Neutrophil (primary cell): ENCODE results near the gene DIS3L2.

Source experiments
- H3K27ac ChIP-seq: fragments of 200-600 bp; sonication (generic); 2 replicates; pipeline ENCODE4 v1.5.1; 2016; ENCODE audit warnings: mild to moderate bottlenecking, moderate library complexity
- H3K27me3 ChIP-seq: fragments of 200-600 bp; sonication (generic); 2 replicates; pipeline ENCODE4 v1.6.0; 2016; ENCODE audit warnings: mild to moderate bottlenecking
- H3K36me3 ChIP-seq: fragments of 200-600 bp; sonication (generic); 2 replicates; pipeline ENCODE4 v1.5.1; 2017
- H3K4me1 ChIP-seq, 2 experiments: fragments of 200-600 bp in 1 of 2; sonication (generic) in 1 of 2; 1 replicate in 1 of 2; 2 replicates in 1 of 2; pipeline versions ENCODE4 v1.5.1 to v1.6.1; 2013 to 2016; ENCODE audit warnings: low read depth in 1 of 2, low read length in 1 of 2, mild to moderate bottlenecking in 1 of 2, moderate library complexity in 1 of 2; ENCODE audit not compliant: control insufficient read depth in 1 of 2, insufficient read depth in 1 of 2
- H3K4me3 ChIP-seq, 2 experiments: fragments of 200-600 bp in 1 of 2; sonication (generic) in 1 of 2; 1 replicate in 1 of 2; 2 replicates in 1 of 2; pipeline ENCODE4 v1.5.1; 2013 to 2016; ENCODE audit warnings: low read depth in 1 of 2, low read length in 1 of 2, mild to moderate bottlenecking in 1 of 2, moderate library complexity in 1 of 2
- H3K9me3 ChIP-seq: fragments of 200-600 bp; sonication (generic); 2 replicates; pipeline ENCODE4 v1.5.1; 2016
- TF ChIP-seq, protein P1 (sequence below): fragments of 200-600 bp; sonication (generic); IDR thresholded peaks from 2 replicates; pipeline ENCODE4 v1.5.1; 2016; ENCODE audit warnings: antibody characterized with exemption

DIS3L2 gene

GRCh38 chr2:231992888-231993287 lies 31.4 kb downstream of the DIS3L2 start:
- TF ChIP-seq, protein P1, sequence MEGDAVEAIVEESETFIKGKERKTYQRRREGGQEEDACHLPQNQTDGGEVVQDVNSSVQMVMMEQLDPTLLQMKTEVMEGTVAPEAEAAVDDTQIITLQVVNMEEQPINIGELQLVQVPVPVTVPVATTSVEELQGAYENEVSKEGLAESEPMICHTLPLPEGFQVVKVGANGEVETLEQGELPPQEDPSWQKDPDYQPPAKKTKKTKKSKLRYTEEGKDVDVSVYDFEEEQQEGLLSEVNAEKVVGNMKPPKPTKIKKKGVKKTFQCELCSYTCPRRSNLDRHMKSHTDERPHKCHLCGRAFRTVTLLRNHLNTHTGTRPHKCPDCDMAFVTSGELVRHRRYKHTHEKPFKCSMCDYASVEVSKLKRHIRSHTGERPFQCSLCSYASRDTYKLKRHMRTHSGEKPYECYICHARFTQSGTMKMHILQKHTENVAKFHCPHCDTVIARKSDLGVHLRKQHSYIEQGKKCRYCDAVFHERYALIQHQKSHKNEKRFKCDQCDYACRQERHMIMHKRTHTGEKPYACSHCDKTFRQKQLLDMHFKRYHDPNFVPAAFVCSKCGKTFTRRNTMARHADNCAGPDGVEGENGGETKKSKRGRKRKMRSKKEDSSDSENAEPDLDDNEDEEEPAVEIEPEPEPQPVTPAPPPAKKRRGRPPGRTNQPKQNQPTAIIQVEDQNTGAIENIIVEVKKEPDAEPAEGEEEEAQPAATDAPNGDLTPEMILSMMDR = no peak
- Histone ChIP-seq H3K4me3 (no peak overlapping the region), H3K4me1 (no peaks in the 10 kb centered on the region), H3K9me3 (no peaks in the 10 kb centered on the region), H3K27ac (no peak overlapping the region), H3K36me3 (no peaks in the 10 kb centered on the region), H3K27me3 (no peaks in the 10 kb centered on the region)

GRCh38 chr2:231996797-231997540 lies 35.5 kb downstream of the DIS3L2 start:
- H3K27me3 ChIP-seq = no peaks in the 10 kb centered on the region
- no peaks in the 10 kb centered on the region for H3K4me1 ChIP-seq
- TF ChIP-seq, protein P1 = no peak
- H3K4me3 ChIP-seq = no peak overlapping the region
- H3K9me3 ChIP-seq = no peaks in the 10 kb centered on the region
- no peaks in the 10 kb centered on the region for H3K36me3 ChIP-seq
- no peak overlapping the region for H3K27ac ChIP-seq

DNA sequence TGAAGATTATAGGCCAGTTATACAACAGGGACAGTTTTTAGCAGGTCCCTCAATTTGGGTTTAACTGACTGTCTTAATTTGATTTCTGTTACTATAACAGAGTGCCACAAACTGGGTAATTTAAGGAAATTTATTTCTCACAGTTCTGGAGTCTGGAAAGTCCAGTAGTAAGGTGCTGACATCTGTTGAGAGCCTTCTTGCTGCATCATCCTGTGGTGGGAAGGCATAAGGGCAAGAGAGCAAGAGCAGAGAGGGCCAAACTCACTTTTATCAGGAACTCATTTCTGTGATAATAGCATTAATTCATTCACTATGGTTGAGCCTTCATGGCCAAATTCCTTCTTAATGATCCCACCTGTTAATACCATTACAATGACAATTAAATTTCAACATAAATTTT lies 36.5 kb downstream of the DIS3L2 start:
- Histone ChIP-seq H3K36me3 (no peaks in the 10 kb centered on the region), H3K4me3 (no peak overlapping the region), H3K27me3 (no peaks in the 10 kb centered on the region), H3K27ac (no peak overlapping the region), H3K9me3 (no peaks in the 10 kb centered on the region), H3K4me1 (no peaks in the 10 kb centered on the region)
- TF ChIP-seq, protein P1 = no peak

- TF ChIP-seq, protein P1 = no peak
- Histone ChIP-seq H3K4me3 (no peak overlapping the region), H3K9me3 (no peaks in the 10 kb centered on the region)
These were observed 38.9 kb downstream of the DIS3L2 start for GRCh38 chr2:232000439-232000838.

DNA sequence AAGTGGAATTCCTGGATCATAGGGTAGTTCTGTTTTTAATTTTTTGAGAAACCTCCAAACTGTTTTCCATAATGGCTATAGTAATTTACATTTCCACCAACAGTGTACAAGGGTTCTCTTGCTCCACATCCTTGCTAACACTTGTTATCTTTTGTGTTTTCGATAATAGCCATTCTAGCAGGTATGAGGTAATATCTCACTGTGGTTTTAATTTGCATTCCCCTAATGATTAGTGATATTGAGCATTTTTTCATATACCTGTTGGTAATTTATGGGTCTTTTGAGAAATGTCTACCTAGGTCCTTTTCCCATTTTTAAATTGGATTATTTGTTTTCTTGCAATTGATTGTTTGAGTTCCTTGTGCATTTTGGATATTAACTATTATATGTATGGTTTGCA lies 39.6 kb downstream of the DIS3L2 start:
- Histone ChIP-seq H3K36me3 (no peaks in the 10 kb centered on the region), H3K4me1 (no peaks in the 10 kb centered on the region), H3K4me3 (no peak overlapping the region), H3K27ac (no peak overlapping the region), H3K27me3 (no peaks in the 10 kb centered on the region), H3K9me3 (no peaks in the 10 kb centered on the region)
- TF ChIP-seq, protein P1 = no peak

More at GRCh38 chr2:232000439-232000838, 38.9 kb downstream of the DIS3L2 start:
- Histone ChIP-seq H3K4me1 (no peaks in the 10 kb centered on the region), H3K27me3 (no peaks in the 10 kb centered on the region), H3K36me3 (no peaks in the 10 kb centered on the region), H3K27ac (no peak overlapping the region)
